Caco-2 (cell line): Measurements from ENCODE around the gene TMEM131L. TPM values are rescaled to one million over a fixed set of nuclear protein-coding genes. Genes with fewer than 3 reads are reported as not detected.
"Not testable (repeated sequence)": the region's sequence is repeated elsewhere in the genome, so short reads cannot be mapped to it uniquely, and the experiment has no call there.

ENCODE experiments used
- BruUV-seq: library from RNA; stranded (reverse); fragments of 400-500 nt; replicated peaks from 2 replicates; lab custom pipeline; 2021; lab: Mats Ljungman, UMichigan
- CTCF ChIA-PET: fragments of 300-600 bp; sonication (Branson Sonifier 250); formaldehyde crosslinking; loops from one replicate; lab custom pipeline; 2022; ENCODE audit warnings: antibody characterized with exemption; lab: Charles Lee
- POLR2A ChIA-PET: fragments of 300-600 bp; sonication (Branson Sonifier 250); formaldehyde crosslinking; loops from one replicate; lab custom pipeline; 2022; ENCODE audit warnings: antibody characterized with exemption; lab: Charles Lee
- DNase-seq, 2 experiments: peaks; one replicate each; pipeline versions ENCODE4 v3.0.0 to v3.0.0-alpha.2; 2020 to 2022
- H3K27me3 ChIP-seq: replicated peaks from 2 replicates; pipeline ENCODE4 v1.6.0; 2011; ENCODE audit warnings: low read length; ENCODE audit not compliant: control insufficient read depth, insufficient read depth
- H3K36me3 ChIP-seq: 2 replicates; pipeline ENCODE4 v1.5.1; 2011; ENCODE audit warnings: low read length; ENCODE audit not compliant: control insufficient read depth, insufficient read depth
- H3K4me1 ChIP-seq: fragments of 250-450 bp; sonication (Bioruptor Pico); 2 replicates; pipeline ENCODE4 v1.5.1; 2020; ENCODE audit warnings: mild to moderate bottlenecking
- H3K4me3 ChIP-seq: 2 replicates; pipeline ENCODE4 v1.5.1; 2011; ENCODE audit warnings: low read depth, mild to moderate bottlenecking, control low read depth, low read length
- H3K9me3 ChIP-seq: fragments of 250-450 bp; sonication (Bioruptor Pico); 2 replicates; pipeline ENCODE4 v1.5.1; 2020; ENCODE audit warnings: mild to moderate bottlenecking, moderate library complexity
- H3K27ac Mint-ChIP-seq: one replicate; pipeline ENCODE4 v1.8.0; 2022; ENCODE audit warnings: mixed read lengths; ENCODE audit not compliant: unreplicated experiment
- H3K27me3 Mint-ChIP-seq: one replicate; pipeline ENCODE4 v1.8.0; 2022; ENCODE audit warnings: mixed read lengths; ENCODE audit not compliant: insufficient read depth, unreplicated experiment
- H3K36me3 Mint-ChIP-seq: one replicate; pipeline ENCODE4 v1.8.0; 2022; ENCODE audit warnings: mild to moderate bottlenecking, mixed read lengths; ENCODE audit not compliant: insufficient read depth, unreplicated experiment
- H3K4me1 Mint-ChIP-seq: one replicate; pipeline ENCODE4 v1.8.0; 2022; ENCODE audit warnings: low read depth, mixed read lengths; ENCODE audit not compliant: unreplicated experiment
- H3K4me3 Mint-ChIP-seq: one replicate; pipeline ENCODE4 v1.8.0; 2022; ENCODE audit warnings: mild to moderate bottlenecking, moderate library complexity, mixed read lengths; ENCODE audit not compliant: unreplicated experiment
- H3K9me3 Mint-ChIP-seq: one replicate; pipeline ENCODE4 v1.8.0; 2022; ENCODE audit warnings: mixed read lengths; ENCODE audit not compliant: unreplicated experiment
- CTCF ChIP-seq, 2 experiments: fragments of 200-600 bp in 1 of 2; IDR thresholded peaks; 1 replicate in 1 of 2; 2 replicates in 1 of 2; pipeline versions ENCODE4 v1.5.1 to v1.8.0; 2011 to 2022; ENCODE audit warnings: antibody characterized with exemption in 1 of 2, control low read depth in 1 of 2, inconsistent platforms in 1 of 2, low read depth in 1 of 2, low read length in 1 of 2, mild to moderate bottlenecking in 1 of 2, moderate library complexity in 1 of 2; ENCODE audit not compliant: insufficient read depth in 1 of 2, severe bottlenecking in 1 of 2, unreplicated experiment in 1 of 2
- intact Hi-C: fragments of 100-400 bp; cut with micrococcal nuclease; formaldehyde crosslinking; loops from one replicate; pipeline ENCODE4 v1.10.0; 2022; ENCODE audit not compliant: unreplicated experiment
- total RNA-seq: library from RNA; stranded (reverse); gene quantifications from 2 replicates; pipeline ENCODE4 v1.2.3, GENCODE V29; 2022

The TMEM131L gene
- total RNA-seq, 1 experiment from 2014 or later: 20.8 TPM

GRCh38 chr4:153566631-153567150 is 100.5 kb downstream of the TMEM131L start:
- Histone ChIP-seq H3K9me3 (0 out of 2 replicates have a peak, but pooled peaks cover 3% of the 10 kb centered on the region), H3K27me3 (no peaks in the 10 kb centered on the region), H3K4me3 (no peak overlapping the region), H3K36me3 (no peaks in the 10 kb centered on the region), H3K4me1 (peaks cover 65% of the 10 kb centered on the region)
- H3K9me3 Mint-ChIP-seq: no peaks in the 10 kb centered on the region
- no peaks in the 10 kb centered on the region for H3K27me3 Mint-ChIP-seq
- no peak overlapping the region for H3K4me3 Mint-ChIP-seq
- BruUV-seq: no TSS peak
- DNase-seq: no peak
- peaks cover 23% of the 10 kb centered on the region for H3K4me1 Mint-ChIP-seq
- POLR2A ChIA-PET: no interaction called here
- TF ChIP-seq CTCF (IDR thresholded peaks at IDR 0.05; ENCODE audit: insufficient read depth in 1 of 2, low read depth in 1 of 2, low read length in 1 of 2, severe bottlenecking in 1 of 2, unreplicated experiment in 1 of 2): no peak
- CTCF ChIA-PET: no interaction called here
- intact Hi-C loops: no loop called here
- peaks cover 7% of the 10 kb centered on the region for H3K36me3 Mint-ChIP-seq
- H3K27ac Mint-ChIP-seq: no peak overlapping the region

GRCh38 chr4:153567660-153568059 is 101.5 kb downstream of the TMEM131L start:
- POLR2A ChIA-PET, H3K9me3 ChIP-seq, H3K36me3 ChIP-seq, H3K36me3 Mint-ChIP-seq, H3K27ac Mint-ChIP-seq, BruUV-seq, H3K9me3 Mint-ChIP-seq, H3K4me3 Mint-ChIP-seq, H3K4me3 ChIP-seq, intact Hi-C loops, H3K27me3 Mint-ChIP-seq, H3K27me3 ChIP-seq: not testable (repeated sequence)
- peak; percentile 16 to 55 for DNase-seq
- CTCF ChIA-PET: interaction anchor here (1.2 kb wide), 1 partner anchor 81 kb away, joined by 5 read pairs; no protein-coding TSS in a partner anchor
- H3K4me1 Mint-ChIP-seq: peaks cover 23% of the 10 kb centered on the region
- peaks cover 65% of the 10 kb centered on the region for H3K4me1 ChIP-seq

GRCh38 chr4:153570228-153570973 is 104.2 kb downstream of the TMEM131L start:
- CTCF ChIA-PET: no interaction called here
- BruUV-seq: no TSS peak
- TF ChIP-seq CTCF (IDR thresholded peaks at IDR 0.05; ENCODE audit: insufficient read depth in 1 of 2, low read depth in 1 of 2, low read length in 1 of 2, severe bottlenecking in 1 of 2, unreplicated experiment in 1 of 2): no peak
- H3K4me3 Mint-ChIP-seq: no peak overlapping the region
- Histone ChIP-seq H3K27me3 (no peaks in the 10 kb centered on the region), H3K9me3 (0 out of 2 replicates have a peak, but pooled peaks cover 3% of the 10 kb centered on the region), H3K36me3 (no peaks in the 10 kb centered on the region), H3K4me1 (peaks cover 69% of the 10 kb centered on the region), H3K4me3 (no peak overlapping the region)
- intact Hi-C loops: loop anchor here (10.0 kb wide), 1 partner anchor 336 kb away; no protein-coding TSS in a partner anchor
- no peaks in the 10 kb centered on the region for H3K27me3 Mint-ChIP-seq
- peaks cover 8% of the 10 kb centered on the region for H3K4me1 Mint-ChIP-seq
- H3K9me3 Mint-ChIP-seq: no peaks in the 10 kb centered on the region
- DNase-seq: no peak
- POLR2A ChIA-PET: no interaction called here
- H3K27ac Mint-ChIP-seq: peak overlapping the region; percentile 83
- H3K36me3 Mint-ChIP-seq: no peaks in the 10 kb centered on the region
